Endothelial cell (in vitro differentiated cells): ENCODE measurements around the gene CPA3. TPM values are rescaled to one million over a fixed set of nuclear protein-coding genes. Genes with fewer than 3 reads are reported as not detected.

Experiments
- DNase-seq: peaks from one replicate; pipeline ENCODE4 v3.0.0; 2021; ENCODE audit warnings: low spot score
- H3K27ac Mint-ChIP-seq: one replicate; pipeline ENCODE4 v1.8.0; 2021; ENCODE audit warnings: mixed read lengths, inconsistent platforms; ENCODE audit not compliant: unreplicated experiment
- H3K27me3 Mint-ChIP-seq: one replicate; pipeline ENCODE4 v1.8.0; 2021; ENCODE audit warnings: mild to moderate bottlenecking, moderate library complexity, mixed read lengths, inconsistent platforms; ENCODE audit not compliant: unreplicated experiment
- H3K36me3 Mint-ChIP-seq: one replicate; pipeline ENCODE4 v1.8.0; 2021; ENCODE audit warnings: mild to moderate bottlenecking, low read depth, mixed read lengths, inconsistent platforms; ENCODE audit not compliant: unreplicated experiment
- H3K4me1 Mint-ChIP-seq: one replicate; pipeline ENCODE4 v1.8.0; 2021; ENCODE audit warnings: mild to moderate bottlenecking, mixed read lengths, inconsistent platforms; ENCODE audit not compliant: unreplicated experiment
- H3K4me3 Mint-ChIP-seq: one replicate; pipeline ENCODE4 v1.8.0; 2021; ENCODE audit warnings: mild to moderate bottlenecking, mixed read lengths, inconsistent platforms; ENCODE audit not compliant: unreplicated experiment
- H3K9me3 Mint-ChIP-seq: one replicate; pipeline ENCODE4 v1.8.0; 2021; ENCODE audit warnings: mixed read lengths, inconsistent platforms; ENCODE audit not compliant: unreplicated experiment
- total RNA-seq: library from RNA; stranded (reverse); fragmentation: NEBNext Ultra II Directional; extraction: Animal tissue kit (Norgen Biotek cat#: 25700); gene quantifications from one replicate; pipeline ENCODE4 v1.2.1, GENCODE V29; 2021; ENCODE audit not compliant: unreplicated experiment
- TF ChIP-seq, protein P1 (sequence below): fragments of 200-600 bp; sonication (generic); IDR thresholded peaks from one replicate; pipeline ENCODE4 v1.5.0; 2021; ENCODE audit warnings: antibody characterized with exemption; ENCODE audit not compliant: unreplicated experiment

The CPA3 gene
- total RNA-seq, 1 donor from 2014 or later = not detected

DNA sequence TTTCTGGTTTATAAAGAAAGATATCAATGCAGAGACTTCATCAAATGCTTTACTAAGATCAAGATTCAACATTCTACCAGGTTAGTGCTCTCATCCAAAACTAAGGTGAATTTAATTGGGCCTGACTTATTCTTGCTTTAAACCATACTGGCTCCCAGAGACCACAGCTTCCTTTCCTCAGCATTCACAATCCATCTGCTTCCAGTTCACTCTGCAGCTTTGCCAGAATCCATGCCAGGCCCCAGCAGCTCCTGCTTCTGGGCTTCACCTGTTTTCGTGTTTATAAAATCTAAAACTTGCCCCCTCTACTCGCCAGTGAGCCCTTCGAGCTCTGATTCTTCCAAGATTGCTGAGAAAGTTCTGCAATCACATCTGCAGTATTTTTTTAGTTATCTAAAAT is 35.2 kb upstream of the CPA3 start:
- Mint-ChIP-seq H3K27ac (no peak overlapping the region), H3K36me3 (no peaks in the 10 kb centered on the region), H3K4me1 (peaks cover 33% of the 10 kb centered on the region), H3K9me3 (no peaks in the 10 kb centered on the region), H3K4me3 (no peak overlapping the region), H3K27me3 (peaks cover 2% of the 10 kb centered on the region)
- TF ChIP-seq, protein P1, sequence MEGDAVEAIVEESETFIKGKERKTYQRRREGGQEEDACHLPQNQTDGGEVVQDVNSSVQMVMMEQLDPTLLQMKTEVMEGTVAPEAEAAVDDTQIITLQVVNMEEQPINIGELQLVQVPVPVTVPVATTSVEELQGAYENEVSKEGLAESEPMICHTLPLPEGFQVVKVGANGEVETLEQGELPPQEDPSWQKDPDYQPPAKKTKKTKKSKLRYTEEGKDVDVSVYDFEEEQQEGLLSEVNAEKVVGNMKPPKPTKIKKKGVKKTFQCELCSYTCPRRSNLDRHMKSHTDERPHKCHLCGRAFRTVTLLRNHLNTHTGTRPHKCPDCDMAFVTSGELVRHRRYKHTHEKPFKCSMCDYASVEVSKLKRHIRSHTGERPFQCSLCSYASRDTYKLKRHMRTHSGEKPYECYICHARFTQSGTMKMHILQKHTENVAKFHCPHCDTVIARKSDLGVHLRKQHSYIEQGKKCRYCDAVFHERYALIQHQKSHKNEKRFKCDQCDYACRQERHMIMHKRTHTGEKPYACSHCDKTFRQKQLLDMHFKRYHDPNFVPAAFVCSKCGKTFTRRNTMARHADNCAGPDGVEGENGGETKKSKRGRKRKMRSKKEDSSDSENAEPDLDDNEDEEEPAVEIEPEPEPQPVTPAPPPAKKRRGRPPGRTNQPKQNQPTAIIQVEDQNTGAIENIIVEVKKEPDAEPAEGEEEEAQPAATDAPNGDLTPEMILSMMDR = no peak
- DNase-seq = no peak

DNA sequence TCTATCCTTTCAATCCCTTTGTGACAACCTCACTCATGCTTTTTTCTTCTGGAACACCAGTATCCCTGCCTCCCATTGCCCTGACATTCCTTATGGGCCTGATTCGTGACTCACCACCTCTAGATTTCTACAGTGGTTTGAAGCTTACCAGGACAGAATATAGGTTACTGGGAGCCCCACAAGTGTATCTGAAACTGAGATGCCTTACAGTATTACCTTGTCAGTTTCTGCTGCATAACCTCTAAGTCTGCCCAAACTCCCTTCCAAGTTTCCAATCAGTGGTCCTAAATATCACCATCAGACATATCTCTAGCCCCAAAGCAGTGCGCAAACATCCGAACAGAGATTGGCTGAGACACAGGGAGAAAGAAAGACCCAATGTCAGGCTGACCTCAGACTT is 31.9 kb upstream of the CPA3 start:
- no peak for DNase-seq
- peaks cover 20% of the 10 kb centered on the region for H3K4me1 Mint-ChIP-seq
- TF ChIP-seq, protein P1 = no peak
- H3K27me3 Mint-ChIP-seq = peaks cover 2% of the 10 kb centered on the region
- no peak overlapping the region for H3K4me3 Mint-ChIP-seq
- H3K9me3 Mint-ChIP-seq = no peaks in the 10 kb centered on the region
- H3K36me3 Mint-ChIP-seq = no peaks in the 10 kb centered on the region
- no peak overlapping the region for H3K27ac Mint-ChIP-seq

DNA sequence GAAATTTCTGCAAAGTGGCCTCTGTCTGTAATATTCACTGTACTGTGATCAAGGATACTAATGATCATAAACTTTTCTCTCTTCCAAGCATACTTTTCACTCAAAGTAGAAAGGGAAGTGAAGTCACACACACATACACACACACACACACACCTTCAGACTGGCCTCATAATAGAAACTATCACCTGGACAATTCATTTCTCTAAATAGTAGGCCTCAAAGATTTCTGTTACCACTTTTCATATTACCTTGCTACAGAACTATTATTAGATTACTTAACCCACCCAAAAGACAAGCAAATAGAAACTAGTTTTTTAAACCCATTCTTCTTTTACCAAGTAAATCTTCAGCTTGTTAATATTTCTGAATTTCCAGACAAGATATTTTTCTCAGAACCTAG is 25.3 kb upstream of the CPA3 start:
- H3K4me3 Mint-ChIP-seq = no peak overlapping the region
- no peaks in the 10 kb centered on the region for H3K36me3 Mint-ChIP-seq
- TF ChIP-seq, protein P1 = no peak
- no peaks in the 10 kb centered on the region for H3K9me3 Mint-ChIP-seq
- H3K27ac Mint-ChIP-seq = no peak overlapping the region
- DNase-seq = no peak
- H3K4me1 Mint-ChIP-seq = no peaks in the 10 kb centered on the region
- peaks cover 1% of the 10 kb centered on the region for H3K27me3 Mint-ChIP-seq

DNA sequence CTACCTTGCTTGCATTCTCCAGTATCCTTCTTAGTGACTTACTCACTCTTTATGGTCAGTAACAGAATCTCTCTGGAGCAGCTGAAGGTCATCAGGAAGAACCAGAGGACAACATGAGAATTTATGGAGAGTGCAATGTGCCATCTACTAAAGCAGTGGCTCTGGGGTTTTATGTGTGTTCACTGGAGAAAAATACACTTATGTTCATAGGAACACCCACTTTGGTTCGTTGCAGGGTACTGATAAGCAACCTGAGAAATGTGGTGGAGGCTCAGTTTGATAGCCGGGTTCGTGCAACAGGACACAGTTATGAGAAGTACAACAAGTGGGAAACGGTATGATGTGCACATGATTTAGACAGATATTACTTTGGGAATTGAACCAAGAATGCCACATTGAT is 24.6 kb upstream of the CPA3 start:
- no peak for DNase-seq
- peaks cover 1% of the 10 kb centered on the region for H3K27me3 Mint-ChIP-seq
- TF ChIP-seq, protein P1 = no peak
- no peaks in the 10 kb centered on the region for H3K9me3 Mint-ChIP-seq
- no peaks in the 10 kb centered on the region for H3K4me1 Mint-ChIP-seq
- H3K27ac Mint-ChIP-seq = no peak overlapping the region
- H3K36me3 Mint-ChIP-seq = no peaks in the 10 kb centered on the region
- H3K4me3 Mint-ChIP-seq = no peak overlapping the region

DNA sequence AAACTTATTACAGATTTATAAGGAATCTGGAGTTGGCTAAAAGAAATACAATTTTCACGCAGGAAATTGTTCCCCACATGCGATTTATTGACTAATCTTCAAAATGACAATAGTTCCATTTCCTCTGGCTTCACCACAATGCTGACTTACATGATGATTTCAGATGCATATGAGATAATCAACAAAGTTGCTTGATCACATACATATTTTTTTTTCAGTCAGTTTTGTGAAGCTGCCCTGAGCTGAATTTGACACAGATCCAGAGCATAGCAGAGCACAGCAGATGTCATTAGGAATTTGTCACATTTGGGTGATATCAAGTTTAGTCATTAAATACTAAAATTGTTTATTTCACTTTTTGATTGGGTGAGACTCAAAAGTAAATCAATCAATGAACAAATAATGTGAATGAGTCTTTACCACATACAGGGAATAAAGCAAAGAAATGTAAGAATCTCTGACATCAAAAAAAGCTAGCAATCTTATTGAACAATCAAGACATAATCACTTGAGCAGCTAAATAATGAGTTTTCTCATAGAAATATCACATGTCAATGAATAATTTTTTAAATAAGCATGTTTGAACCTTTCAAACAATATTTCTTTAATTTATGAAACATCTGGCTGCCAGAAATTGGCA is 19.2 kb upstream of the CPA3 start:
- no peaks in the 10 kb centered on the region for H3K4me1 Mint-ChIP-seq
- DNase-seq = no peak
- no peak overlapping the region for H3K27ac Mint-ChIP-seq
- H3K4me3 Mint-ChIP-seq = no peak overlapping the region
- no peaks in the 10 kb centered on the region for H3K36me3 Mint-ChIP-seq
- peaks cover 1% of the 10 kb centered on the region for H3K27me3 Mint-ChIP-seq
- TF ChIP-seq, protein P1 = no peak
- H3K9me3 Mint-ChIP-seq = no peaks in the 10 kb centered on the region
